Endothelial cell of umbilical vein (primary cell): Measurements from ENCODE around the gene ALOXE3. TPM values are rescaled to one million over a fixed set of nuclear protein-coding genes. Genes with fewer than 3 reads are reported as not detected.

Experiments used
- BruUV-seq: library from RNA; stranded (reverse); fragments of 400-500 nt; replicated peaks from 2 replicates; lab custom pipeline; 2021; lab: Mats Ljungman, UMichigan
- CTCF ChIA-PET: fragments of 300-600, 350-600 bp; sonication (Branson Sonifier 250); formaldehyde crosslinking; loops from one replicate; lab custom pipeline; 2021; ENCODE audit warnings: antibody characterized with exemption, inconsistent platforms; lab: Charles Lee
- POLR2A ChIA-PET: fragments of 300-600, 350-600 bp; sonication (Branson Sonifier 250); formaldehyde crosslinking; loops from one replicate; lab custom pipeline; 2021; ENCODE audit warnings: antibody characterized with exemption, inconsistent platforms; lab: Charles Lee
- DNase-seq: peaks from one replicate; pipeline ENCODE4 v3.0.0-alpha.2; 2011; ENCODE audit warnings: low read depth, low spot score
- FAIRE-seq: peaks from 2 replicates; lab custom pipeline; 2011; peaks lifted over from hg19 to GRCh38; lab: Jason Lieb, UNC
- H2AFZ ChIP-seq: 2 replicates; pipeline ENCODE4 v1.6.0; 2012; ENCODE audit warnings: low read depth, low read length, control low read depth, inconsistent platforms
- H3K27ac ChIP-seq: 2 replicates; pipeline ENCODE4 v1.5.1; 2011; ENCODE audit warnings: low read depth, mild to moderate bottlenecking, control low read depth, low read length, moderate library complexity; ENCODE audit not compliant: insufficient read depth
- H3K27me3 ChIP-seq, 2 experiments: 2 replicates each; pipeline versions ENCODE4 v1.6.0 to v1.6.1; 2011; ENCODE audit warnings: low read length in 2 of 2, mixed read lengths in 1 of 2; ENCODE audit not compliant: control insufficient read depth in 2 of 2, insufficient read depth in 2 of 2
- H3K36me3 ChIP-seq, 2 experiments: 2 replicates in 1 of 2; 3 replicates in 1 of 2; pipeline ENCODE4 v1.5.1; 2011; ENCODE audit warnings: low read length in 2 of 2, mild to moderate bottlenecking in 1 of 2, moderate library complexity in 1 of 2; ENCODE audit not compliant: control insufficient read depth in 2 of 2, insufficient read depth in 2 of 2; ENCODE audit errors: extremely low read depth in 1 of 2
- H3K4me1 ChIP-seq: 3 replicates; pipeline ENCODE4 v1.5.1; 2011; ENCODE audit warnings: mild to moderate bottlenecking, low read length; ENCODE audit not compliant: control insufficient read depth, insufficient read depth; ENCODE audit errors: extremely low read depth
- H3K4me2 ChIP-seq: 2 replicates; pipeline ENCODE4 v1.6.1; 2011; ENCODE audit warnings: low read length, control low read depth, mixed read lengths; ENCODE audit not compliant: insufficient read depth
- H3K4me3 ChIP-seq, 3 experiments: fragments of 200-600 bp in 1 of 3; sonication (generic), shearing (Covaris generic) in 1 of 3; replicated peaks in 1 of 3; 2 replicates each; pipeline ENCODE4 v1.5.1; 2011 to 2016; ENCODE audit warnings: control low read depth in 3 of 3, low read length in 3 of 3, mild to moderate bottlenecking in 2 of 3, inconsistent platforms in 1 of 3, low read depth in 1 of 3, moderate library complexity in 1 of 3; ENCODE audit not compliant: insufficient read depth in 1 of 3
- H3K79me2 ChIP-seq: 2 replicates; pipeline ENCODE4 v1.6.0; 2012; ENCODE audit warnings: low read length, inconsistent platforms; ENCODE audit not compliant: control insufficient read depth, insufficient read depth
- H3K9ac ChIP-seq: replicated peaks from 2 replicates; pipeline ENCODE3; 2011; ENCODE audit warnings: low read length, control low read depth; ENCODE audit not compliant: insufficient read depth; ENCODE audit errors: extremely low read depth
- H3K9me1 ChIP-seq: replicated peaks from 3 replicates; pipeline ENCODE4 v1.6.0; 2011; ENCODE audit warnings: mild to moderate bottlenecking, low read length; ENCODE audit not compliant: control insufficient read depth, insufficient read depth; ENCODE audit errors: extremely low read depth
- H3K9me3 ChIP-seq: replicated peaks from 2 replicates; pipeline ENCODE4 v1.5.1; 2012; ENCODE audit warnings: low read length, inconsistent platforms; ENCODE audit not compliant: control insufficient read depth, insufficient read depth
- H4K20me1 ChIP-seq: replicated peaks from 2 replicates; pipeline ENCODE3; 2011; ENCODE audit warnings: mild to moderate bottlenecking, low read length; ENCODE audit not compliant: control insufficient read depth, insufficient read depth; ENCODE audit errors: extremely low read depth
- MYC ChIP-seq: IDR thresholded peaks from one replicate; pipeline ENCODE4 v1.6.1; 2011; ENCODE audit warnings: mild to moderate bottlenecking, low read depth, low read length
- dilution Hi-C: fragments of 300-500 bp; cut with MboI; formaldehyde crosslinking; loops from one replicate; pipeline ENCODE4 v1.15.0; 2019; ENCODE audit warnings: low sequenced_read_pairs; ENCODE audit not compliant: extremely low pct_ligation_motif_present
- intact Hi-C: fragments of 100-400 bp; cut with micrococcal nuclease; formaldehyde crosslinking; loops from one replicate; pipeline ENCODE4 v1.10.0; 2022
- polyA plus RNA-seq, 4 experiments: library from polyadenylated mRNA; depleted of rRNA in 3 of 4; stranded (reverse) in 3 of 4; unstranded in 1 of 4; fragments of >200 nt; gene quantifications; 2 replicates each; pipeline versions ENCODE4 v1.2.1 to v1.2.3, GENCODE V29; 2011 to 2012; ENCODE audit warnings: missing spikeins in 1 of 4
- total RNA-seq: library from RNA; stranded (reverse); gene quantifications from 2 replicates; pipeline ENCODE4 v1.2.3, GENCODE V29; 2021
- TF ChIP-seq, protein P1 (sequence below), 2 donors: IDR thresholded peaks; 1 replicate in 1 of 2; 2 replicates in 1 of 2; pipeline ENCODE4 v1.5.1; 2011; ENCODE audit warnings: low read length in 2 of 2, mild to moderate bottlenecking in 2 of 2, moderate library complexity in 2 of 2, control low read depth in 1 of 2, inconsistent platforms in 1 of 2, low read depth in 1 of 2; ENCODE audit not compliant: insufficient read depth in 1 of 2; ENCODE audit errors: extremely low read depth in 1 of 2

ALOXE3 gene
- total and polyA plus RNA-seq, 2 donors (not counting 3 experiments of a cell fraction or from before 2014, with no cell fraction given), result 0.01 TPM; not detected in 1

DNA sequence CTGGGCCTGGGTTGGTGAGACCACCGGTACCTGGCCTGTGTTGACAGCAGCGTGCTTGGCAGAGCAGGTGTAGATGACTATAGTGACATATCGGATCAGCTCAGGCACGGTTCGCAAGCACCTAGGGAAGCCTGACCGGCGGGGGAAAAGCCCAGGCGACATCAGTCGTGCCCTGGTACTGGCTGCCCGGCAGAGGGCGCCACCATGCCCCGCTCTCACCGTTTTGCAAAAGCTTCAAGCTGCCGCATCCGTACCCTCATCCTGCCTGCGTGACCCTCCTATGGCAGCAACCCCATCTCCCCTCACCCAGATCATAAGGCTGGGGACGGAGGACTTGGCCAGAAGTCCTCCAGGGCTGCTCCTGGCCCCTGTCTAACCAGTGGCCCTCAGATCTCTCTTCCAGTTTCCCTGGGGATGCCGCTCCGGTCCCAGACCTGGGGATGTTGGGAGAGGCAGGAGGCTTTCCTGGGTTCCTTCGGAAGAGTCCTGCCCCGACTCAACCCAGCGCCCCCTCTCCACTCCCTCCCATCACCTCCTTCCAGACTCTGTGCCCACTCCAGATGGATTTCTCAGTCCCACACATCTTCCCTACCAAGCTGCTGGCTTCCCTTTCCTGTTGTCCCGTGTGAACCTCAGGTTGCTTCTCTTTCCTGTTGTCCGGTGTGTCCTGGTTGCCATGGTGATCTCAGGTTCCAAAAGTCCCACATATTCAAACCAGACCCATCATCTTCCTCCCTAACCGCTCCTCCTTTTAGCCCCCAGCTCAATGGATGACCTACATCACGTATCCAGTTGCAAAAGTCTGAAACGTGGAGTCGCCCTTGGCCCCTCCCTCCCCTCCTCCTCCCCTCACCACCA is 44.5 kb downstream of the ALOXE3 start:
- intact Hi-C loops (no loop called here), dilution Hi-C loops (no loop called here)
- H4K20me1 ChIP-seq, result no peaks in the 10 kb centered on the region
- H3K9ac ChIP-seq, result no peak overlapping the region
- no peaks in the 10 kb centered on the region for H3K36me3 ChIP-seq
- TF ChIP-seq, protein P1, sequence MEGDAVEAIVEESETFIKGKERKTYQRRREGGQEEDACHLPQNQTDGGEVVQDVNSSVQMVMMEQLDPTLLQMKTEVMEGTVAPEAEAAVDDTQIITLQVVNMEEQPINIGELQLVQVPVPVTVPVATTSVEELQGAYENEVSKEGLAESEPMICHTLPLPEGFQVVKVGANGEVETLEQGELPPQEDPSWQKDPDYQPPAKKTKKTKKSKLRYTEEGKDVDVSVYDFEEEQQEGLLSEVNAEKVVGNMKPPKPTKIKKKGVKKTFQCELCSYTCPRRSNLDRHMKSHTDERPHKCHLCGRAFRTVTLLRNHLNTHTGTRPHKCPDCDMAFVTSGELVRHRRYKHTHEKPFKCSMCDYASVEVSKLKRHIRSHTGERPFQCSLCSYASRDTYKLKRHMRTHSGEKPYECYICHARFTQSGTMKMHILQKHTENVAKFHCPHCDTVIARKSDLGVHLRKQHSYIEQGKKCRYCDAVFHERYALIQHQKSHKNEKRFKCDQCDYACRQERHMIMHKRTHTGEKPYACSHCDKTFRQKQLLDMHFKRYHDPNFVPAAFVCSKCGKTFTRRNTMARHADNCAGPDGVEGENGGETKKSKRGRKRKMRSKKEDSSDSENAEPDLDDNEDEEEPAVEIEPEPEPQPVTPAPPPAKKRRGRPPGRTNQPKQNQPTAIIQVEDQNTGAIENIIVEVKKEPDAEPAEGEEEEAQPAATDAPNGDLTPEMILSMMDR (IDR thresholded peaks at IDR 0.05; ENCODE audit: extremely low read depth in 1 of 2, insufficient read depth in 1 of 2, low read depth in 1 of 2, low read length in 2 of 2), result peak; percentile 92 to 98
- no peak for TF ChIP-seq MYC
- H3K4me3 ChIP-seq, result no peak overlapping the region
- H3K27me3 ChIP-seq, result peaks cover 35 to 38% of the 10 kb centered on the region in 2 experiments
- no TSS peak for BruUV-seq
- no peaks in the 10 kb centered on the region for H3K9me1 ChIP-seq
- H3K27ac ChIP-seq, result no peak overlapping the region
- no peaks in the 10 kb centered on the region for H3K79me2 ChIP-seq
- no peaks in the 10 kb centered on the region for H3K9me3 ChIP-seq
- ChIA-PET POLR2A (interaction anchor here (1.1 kb wide), 1 partner anchor 99 kb away, joined by 3 read pairs; no protein-coding TSS in a partner anchor), CTCF (interaction anchor here (0.6 to 4.6 kb wide), 40 partner anchors 10 to 822 kb away, joined by 3 to 158 read pairs (median 4); partner anchors contain the start of genes ALOX12B, ALOXE3, HES7 and SLC25A35)
- DNase-seq (peak; percentile 59), FAIRE-seq (peak; percentile 87)
- H3K4me1 ChIP-seq, result no peaks in the 10 kb centered on the region
- H3K4me2 ChIP-seq, result no peak overlapping the region
- peak overlapping the region; percentile 31 for H2AFZ ChIP-seq
